Raji (cell line): ENCODE results near the gene ZNF362.

Experiments used
- POLR2A ChIP-seq: IDR thresholded peaks from 2 replicates; pipeline ENCODE4 v1.6.1; 2011; ENCODE audit warnings: low read depth, low read length, control low read depth; ENCODE audit not compliant: insufficient read depth

ZNF362 gene

GRCh38 chr1:33256471-33257206 lies at the start of gene ZNF362:
Gene ZNF362, plus strand, starts transcription at chr1:33256492. Its CDS starts 14,083 bp downstream, at chr1:33270575.
- TF ChIP-seq POLR2A, result no peak

- TF ChIP-seq POLR2A, result no peak
These were observed 44.3 kb upstream of the ZNF362 start for GRCh38 chr1:33211972-33212371.

GRCh38 chr1:33219886-33220661 lies 36.2 kb upstream of the ZNF362 start:
- TF ChIP-seq POLR2A, result no peak

GRCh38 chr1:33220676-33221384 lies 35.5 kb upstream of the ZNF362 start:
- TF ChIP-seq POLR2A, result no peak

- TF ChIP-seq POLR2A, result no peak
These were observed 34.9 kb upstream of the ZNF362 start for GRCh38 chr1:33221385-33221758.

- no peak for TF ChIP-seq POLR2A
These were observed 33.9 kb upstream of the ZNF362 start for GRCh38 chr1:33222381-33222780.

GRCh38 chr1:33224166-33224707 lies 32.1 kb upstream of the ZNF362 start:
- TF ChIP-seq POLR2A, result no peak

- no peak for TF ChIP-seq POLR2A
These were observed 30.7 kb upstream of the ZNF362 start for GRCh38 chr1:33225586-33225985.

GRCh38 chr1:33228935-33229487 lies 27.3 kb upstream of the ZNF362 start:
- TF ChIP-seq POLR2A, result no peak

- no peak for TF ChIP-seq POLR2A
These were observed 25.1 kb upstream of the ZNF362 start for GRCh38 chr1:33231166-33231565.

GRCh38 chr1:33232716-33233115 lies 23.6 kb upstream of the ZNF362 start:
- TF ChIP-seq POLR2A, result no peak

- no peak for TF ChIP-seq POLR2A
These were observed 22.2 kb upstream of the ZNF362 start for GRCh38 chr1:33234131-33234530.

- no peak for TF ChIP-seq POLR2A
These were observed 21.7 kb upstream of the ZNF362 start for GRCh38 chr1:33234588-33234990.

GRCh38 chr1:33235521-33235920 lies 20.8 kb upstream of the ZNF362 start:
- TF ChIP-seq POLR2A, result no peak

- TF ChIP-seq POLR2A, result no peak
These were observed 19.8 kb upstream of the ZNF362 start for GRCh38 chr1:33236498-33236897.
